Mesenteric fat pad (tissue), 1 donor: ENCODE data around the gene EEF2. TPM values are rescaled to one million over a fixed set of nuclear protein-coding genes. Genes with fewer than 3 reads are reported as not detected.
"Not testable (repeated sequence)": the region's sequence is repeated elsewhere in the genome, so short reads cannot be mapped to it uniquely, and the experiment has no call there.

Experiments used
- DNase-seq: peaks from one replicate; pipeline ENCODE4 v3.0.0-alpha.2; 2020; ENCODE audit warnings: low spot score
- microRNA-seq: library from miRNA; unstranded; fragments of <30 nt; microRNA quantifications from one replicate; pipeline ENCODE4 v1.2.0, GENCODE V29; 2020; ENCODE audit warnings: borderline number of aligned reads
- total RNA-seq: library from RNA; stranded (reverse); fragmentation: NEBNext Ultra II Directional; extraction: Animal tissue kit (Norgen Biotek cat#: 25700); gene quantifications from one replicate; pipeline ENCODE4 v1.2.1, GENCODE V29; 2021
- donor health status: DM: yes; HTN: yes; CAD: no.

EEF2 gene
- total RNA-seq, 1 donor from 2014 or later: 2,131 TPM

DNA sequence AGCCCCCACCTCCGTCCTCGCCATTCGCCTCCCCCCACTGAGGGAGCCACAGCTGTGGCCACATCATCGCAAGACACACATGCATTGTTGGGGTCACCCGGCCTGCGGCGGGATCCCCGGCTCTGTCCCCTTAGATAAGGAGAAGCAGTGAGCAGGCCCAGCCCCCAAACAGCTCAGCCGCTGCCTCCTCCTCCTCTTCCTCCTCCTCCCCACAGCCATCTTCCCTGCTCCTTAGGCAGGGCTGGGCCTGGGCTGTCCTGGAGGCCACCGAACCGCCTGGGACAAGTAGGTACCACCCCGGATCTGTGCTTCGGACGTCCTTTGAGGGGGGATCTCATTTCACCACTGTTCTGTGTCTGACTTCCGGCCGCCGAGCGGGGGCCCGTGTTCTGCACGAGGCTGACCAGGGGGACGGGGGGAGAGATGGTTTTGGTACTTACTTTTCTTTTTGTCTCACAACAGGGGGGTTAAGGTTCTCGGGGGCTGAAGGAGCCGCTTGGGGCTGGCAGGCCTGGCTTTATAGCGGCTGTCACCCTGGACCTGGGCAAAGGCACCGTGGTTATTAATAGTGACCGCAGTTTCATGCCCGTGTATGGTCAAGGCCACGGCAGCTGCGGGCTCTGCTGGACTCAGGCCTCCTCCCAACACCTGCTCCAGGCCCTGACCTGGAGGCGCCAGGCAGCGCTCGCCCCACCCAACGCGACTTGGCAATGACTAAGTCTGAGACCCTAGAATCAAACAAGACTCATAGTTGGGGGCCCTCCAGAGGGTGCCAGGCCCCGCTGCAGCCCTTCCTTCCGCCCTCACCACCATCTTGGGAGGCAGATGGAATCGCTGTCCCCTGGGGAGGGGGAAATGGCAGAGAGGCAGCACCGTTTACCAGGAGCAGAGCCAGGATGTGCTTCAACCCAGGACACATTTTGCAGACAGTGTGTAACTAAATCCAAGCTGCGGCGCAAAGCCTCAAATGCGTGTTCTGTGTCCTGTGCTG, 34.1 kb downstream of the EEF2 start:
- DNase-seq: no peak

DNA sequence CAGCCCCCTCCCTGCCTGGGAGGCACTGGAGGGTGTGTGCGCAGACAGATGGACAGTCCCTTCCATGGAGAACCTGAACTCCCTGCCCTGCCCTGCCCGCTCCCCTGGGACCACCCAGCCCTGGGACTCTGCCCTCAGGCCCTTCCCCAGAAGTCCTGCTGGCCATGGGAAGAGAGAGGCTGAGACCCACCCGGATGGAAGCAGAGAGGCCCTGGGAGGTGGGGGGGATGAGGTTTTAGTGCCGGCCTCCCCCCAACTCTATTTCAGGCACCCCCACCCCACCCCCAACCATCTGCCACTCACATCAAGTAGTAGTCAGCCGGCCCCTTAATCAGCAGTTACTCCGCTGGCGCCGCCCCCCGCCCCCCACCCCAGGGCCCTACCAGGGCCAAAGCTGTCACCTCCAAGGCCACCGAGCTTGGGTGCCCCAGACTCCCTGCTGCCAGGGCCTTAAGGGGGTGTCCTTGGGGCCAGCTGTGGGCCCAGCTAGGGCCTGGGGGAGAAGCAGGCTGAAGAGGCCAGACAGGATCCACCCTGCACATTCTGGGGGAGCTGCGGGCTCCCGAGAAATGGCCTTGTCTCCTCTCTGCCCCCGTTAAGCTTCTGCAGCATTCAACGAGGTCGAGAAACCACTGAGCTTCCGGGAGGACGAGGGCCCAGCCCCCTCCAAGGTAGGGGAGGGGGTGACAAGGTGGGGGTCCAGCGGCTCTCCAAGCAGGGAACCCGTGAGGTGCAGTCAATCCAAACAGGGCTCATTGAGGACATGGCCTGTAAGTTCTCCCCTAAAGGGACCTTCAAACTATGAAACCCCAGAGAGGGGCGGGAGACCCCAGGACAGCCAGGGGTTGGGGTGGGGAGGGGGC, 35.0 kb downstream of the EEF2 start:
- DNase-seq: no peak

DNA sequence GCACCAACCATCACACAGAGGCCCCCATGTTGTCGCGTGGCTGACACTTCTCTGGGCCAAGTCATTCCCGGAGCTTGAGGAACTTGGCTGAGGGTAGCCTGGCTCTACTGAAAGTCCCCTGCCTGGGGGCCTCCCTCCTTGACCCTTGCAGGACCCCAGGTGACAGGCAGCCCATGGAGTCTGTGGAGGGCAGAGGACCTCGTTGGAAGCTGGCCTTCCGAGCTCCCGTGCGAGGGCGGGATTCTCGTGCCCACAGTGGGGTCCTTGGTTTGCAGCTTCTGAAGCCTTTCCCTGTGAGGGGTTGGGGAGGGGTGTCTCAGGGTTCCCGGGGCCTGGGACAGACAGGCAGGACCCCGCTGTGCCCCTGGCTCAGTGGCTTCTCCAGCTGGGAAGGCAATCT, 36.0 kb downstream of the EEF2 start:
- no peak for DNase-seq

DNA sequence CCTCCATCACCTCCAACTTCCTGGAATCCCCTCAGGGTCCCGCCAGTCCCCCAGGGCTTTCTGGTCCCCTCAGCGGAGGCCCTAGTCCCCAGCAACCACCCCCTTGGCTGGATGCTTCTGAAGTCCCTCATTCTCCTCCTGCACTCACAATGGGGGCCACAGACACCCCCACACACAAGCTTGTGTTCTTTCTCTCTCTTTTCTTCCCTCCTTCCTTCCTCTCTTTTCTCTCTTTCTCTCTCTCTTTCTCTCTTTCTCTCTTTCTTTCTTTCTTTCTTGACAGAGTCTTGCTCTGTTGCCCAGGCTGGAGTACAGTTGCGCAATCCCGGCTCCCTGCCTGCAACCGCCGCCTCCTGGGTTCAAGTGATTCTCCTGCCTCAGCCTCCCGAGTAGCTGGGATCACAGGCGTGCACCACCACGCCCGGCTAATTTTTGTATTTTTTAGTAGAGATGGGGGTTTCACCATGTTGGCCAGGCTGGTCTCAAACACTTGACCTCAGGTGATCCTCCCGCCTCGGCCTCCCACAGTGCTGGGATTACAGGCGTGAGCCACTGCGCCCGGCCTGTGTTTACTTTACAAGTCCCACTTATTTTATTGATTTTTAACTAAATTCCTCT, 37.8 kb downstream of the EEF2 start:
- DNase-seq: not testable (repeated sequence)

DNA sequence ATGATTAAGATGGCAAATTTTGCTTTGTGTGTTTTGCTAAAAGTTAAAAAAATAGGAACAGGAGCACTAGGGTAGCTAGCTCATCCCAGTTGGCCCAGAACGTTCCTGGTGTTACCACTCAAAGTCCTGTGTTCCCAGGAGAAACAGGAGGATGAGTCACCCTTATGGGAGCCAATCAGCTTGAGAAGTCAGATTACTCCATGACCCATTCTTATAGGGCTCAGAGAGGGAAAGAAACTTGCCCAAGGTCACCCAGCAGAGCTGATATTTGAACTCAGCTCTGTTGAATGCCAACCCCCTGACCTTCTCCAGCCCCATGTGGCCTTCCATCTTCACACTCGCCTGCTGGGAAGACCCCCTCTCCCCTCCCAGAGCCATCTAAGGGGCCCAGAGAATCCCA, 39.4 kb downstream of the EEF2 start:
- no peak for DNase-seq

DNA sequence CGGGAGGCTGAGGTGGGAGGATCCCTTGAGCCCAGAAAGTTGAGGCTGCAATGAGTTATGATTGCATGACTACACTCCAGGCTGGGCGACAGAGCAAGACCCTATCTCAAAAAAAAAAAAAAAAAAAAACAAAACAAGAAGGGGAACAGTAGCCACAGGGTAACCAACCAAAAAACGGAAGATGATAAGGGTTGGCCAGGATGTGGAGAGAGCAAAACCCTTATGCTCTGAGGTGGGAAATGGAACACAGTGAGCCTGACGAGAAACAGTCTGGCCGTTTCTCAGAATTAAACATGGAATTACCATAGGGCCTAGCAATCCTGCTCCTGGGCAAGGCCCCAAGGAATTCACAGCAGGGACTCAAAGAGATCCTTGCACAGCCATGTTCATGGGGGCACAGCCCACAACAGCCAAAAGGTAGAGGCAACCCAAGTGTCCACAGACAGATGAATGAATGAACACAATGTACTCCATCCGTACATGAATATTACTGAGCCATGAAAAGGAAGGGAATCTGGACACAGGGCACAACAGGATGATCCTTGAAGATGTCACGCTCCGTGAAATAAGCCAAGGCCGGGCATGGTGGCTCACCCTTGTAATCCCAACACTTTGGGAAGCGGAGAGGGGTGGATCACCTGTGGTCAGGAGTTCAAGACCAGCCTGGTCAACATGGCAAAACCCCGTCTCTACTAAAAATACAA, 41.1 kb downstream of the EEF2 start:
- no peak for DNase-seq

DNA sequence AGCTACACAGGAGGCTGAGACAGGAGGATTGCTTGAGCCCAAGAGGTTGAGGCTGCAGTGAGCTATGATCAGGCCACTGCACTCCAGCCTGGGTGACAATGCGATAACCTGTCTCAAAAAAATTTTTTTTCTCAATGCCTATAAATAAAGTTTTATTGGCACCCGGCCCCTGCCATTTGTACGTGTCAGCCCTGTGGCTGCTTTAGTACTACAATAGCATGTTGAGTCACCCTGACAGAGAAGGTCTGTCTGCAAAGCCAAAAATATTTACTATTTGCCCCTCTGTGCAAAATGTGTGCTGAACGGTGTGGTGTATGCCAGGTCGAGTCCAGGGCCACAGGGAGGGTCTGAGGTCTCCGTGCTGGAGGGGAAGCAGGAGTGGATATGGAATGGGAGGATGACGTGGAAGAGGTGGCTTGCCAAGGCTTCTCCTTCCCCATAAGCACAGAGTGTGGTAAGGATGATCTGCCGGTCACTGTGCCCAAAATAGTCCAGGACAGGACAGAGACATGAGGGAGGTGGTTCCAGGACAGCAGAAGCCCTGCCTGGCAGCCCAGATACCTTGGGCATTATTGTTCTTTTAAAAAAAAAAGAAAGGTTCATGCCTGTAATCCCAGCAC, 42.4 kb downstream of the EEF2 start:
- no peak for DNase-seq

DNA sequence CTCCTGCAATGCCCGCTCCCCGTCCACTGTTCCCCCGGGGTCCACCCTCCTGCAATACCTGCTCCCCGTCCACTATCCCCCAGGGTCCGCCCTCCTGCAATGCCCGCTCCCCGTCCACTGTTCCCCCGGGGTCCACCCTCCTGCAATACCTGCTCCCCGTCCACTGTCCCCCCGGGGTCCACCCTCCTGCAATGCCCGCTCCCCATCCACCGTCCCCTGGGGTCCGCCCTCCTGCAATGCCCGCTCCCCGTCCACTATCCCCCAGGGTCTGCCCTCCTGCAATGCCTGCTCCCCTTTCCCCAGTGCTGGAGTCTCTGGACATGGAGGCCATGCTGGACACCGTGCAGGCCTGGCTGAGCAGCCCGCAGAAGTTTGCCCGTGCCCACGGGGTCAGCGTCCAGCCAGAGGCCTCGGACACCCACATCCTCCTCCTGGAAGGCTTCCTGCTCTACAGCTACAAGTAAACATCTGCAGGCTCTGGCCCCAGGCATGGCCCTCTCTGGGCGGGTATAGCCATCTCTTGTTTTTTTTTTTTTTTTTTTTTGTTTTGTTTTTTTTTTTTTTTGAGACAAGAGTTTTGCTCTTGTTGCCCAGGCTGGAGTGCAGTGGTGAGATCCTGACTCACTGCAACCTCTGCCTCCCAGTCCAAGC, 46.8 kb downstream of the EEF2 start:
- not testable (repeated sequence) for DNase-seq

DNA sequence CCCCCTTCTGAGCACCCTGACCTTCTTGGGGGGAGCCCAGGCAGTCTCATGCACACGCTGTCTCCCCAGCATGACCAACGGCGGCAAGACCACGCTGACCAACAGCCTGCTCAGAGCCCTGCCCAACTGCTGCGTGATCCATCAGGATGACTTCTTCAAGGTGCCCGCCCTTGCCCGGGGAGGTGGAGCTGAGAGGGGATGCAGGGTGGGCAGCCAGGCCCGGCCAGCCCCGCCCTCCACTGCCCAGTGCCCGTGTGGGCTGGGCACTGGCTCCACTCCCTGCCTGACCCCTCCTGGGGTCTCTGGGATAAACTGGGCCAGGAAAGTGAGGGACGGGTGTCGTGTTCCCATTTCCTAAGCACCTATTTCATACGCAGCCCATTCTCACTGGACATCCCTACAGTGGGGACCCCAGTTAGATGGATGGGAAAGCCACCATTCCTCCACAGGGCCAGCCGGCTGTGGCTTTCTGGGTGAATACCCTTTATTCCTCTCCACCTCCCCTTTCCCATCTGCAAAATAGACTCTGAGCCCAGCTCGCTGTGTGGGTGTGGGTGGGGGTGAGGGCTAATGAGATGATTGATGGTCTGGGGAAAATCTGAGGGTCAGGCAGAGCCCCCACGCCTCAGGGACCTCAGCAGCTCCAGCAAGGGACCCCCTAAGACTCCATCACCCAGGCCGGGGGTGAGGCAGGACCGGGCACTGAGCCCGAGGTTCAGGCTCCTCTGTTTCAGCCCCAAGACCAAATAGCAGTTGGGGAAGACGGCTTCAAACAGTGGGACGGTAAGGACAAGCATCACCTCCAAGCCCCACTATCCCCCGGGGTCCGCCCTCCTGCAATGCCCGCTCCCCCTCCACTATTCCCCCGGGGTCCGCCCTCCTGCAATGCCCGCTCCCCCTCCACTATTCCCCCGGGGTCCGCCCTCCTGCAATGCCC, 48.5 kb downstream of the EEF2 start:
- DNase-seq: no peak

DNA sequence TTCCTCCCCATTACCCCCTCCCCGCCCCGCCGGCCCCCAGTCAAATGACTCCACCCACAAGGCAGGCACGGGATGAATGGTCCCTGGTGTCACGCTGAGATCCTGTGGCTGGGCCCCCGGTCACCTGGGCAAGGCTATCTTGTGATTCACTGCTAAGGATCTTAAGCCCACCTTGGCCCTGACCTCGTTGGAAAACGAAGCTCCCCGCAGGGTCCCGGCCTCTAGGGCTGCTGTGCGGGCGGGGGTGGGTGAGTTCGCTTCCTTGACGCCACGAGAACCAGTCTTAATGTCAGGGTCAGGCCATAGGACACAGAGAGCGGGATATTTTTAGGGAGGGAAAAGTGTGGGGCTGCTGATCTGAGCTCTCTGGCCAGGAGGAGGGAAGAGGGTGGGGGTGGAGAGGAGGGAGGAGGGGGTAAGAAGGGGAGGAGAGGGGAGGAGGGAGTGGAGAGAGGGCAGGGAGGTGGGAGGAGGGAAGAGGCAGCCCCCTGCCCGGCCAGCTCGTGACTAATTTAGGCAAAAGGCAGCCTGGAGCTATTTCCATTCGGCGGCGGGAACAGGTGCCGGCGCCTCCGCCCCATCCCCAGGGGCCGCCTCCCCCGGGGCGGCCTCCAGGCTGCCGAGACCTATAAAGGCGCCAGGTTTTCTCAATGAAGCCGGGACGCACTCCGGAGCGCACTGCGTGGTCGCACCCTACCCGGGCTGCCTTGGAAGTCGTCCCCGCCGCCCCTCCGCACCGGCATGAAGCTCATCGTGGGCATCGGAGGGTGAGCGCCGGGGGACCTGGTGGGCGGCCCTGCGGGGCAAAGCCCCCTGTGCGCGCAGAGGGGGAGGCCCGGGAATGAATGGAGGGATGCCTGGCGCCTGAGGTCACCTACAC, 52.1 kb downstream of the EEF2 start, which contains the start of gene NMRK2:
Gene NMRK2 (plus strand): TSS at position 139 of the 880 bp plus-strand sequence. CDS start 603 bp downstream, at position 742.
- no peak for DNase-seq

DNA sequence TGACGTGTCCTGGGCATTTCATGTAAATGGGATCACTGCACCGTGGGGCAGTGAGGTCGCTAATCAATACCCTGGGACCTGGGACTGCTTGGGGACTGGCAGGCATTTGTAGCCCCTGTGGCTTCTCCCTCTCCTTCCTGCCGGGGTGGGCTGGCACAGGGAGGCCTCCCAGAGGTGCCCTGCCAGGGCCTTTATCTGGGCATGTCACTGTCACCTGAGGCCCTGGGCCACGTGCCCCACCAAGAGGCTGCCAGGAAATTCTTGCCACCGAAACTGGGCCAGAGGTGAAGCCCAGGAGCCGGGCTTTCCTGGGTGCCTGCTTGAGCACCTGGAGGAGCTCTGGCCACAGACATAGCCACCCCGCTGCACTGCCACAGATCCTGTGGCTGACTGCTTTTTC, 54.2 kb downstream of the EEF2 start:
- no peak for DNase-seq

Small RNAs within 50 kb of the gene (microRNA-seq; reads per million reads assigned to microRNA genes)
- gene MIR637: not detected

Other genes starting within 250 kb of the EEF2 start
- gene APBA3, start 223.8 kb downstream of the EEF2 start, total RNA-seq: 12.1 TPM
- gene MRPL54, start 222.8 kb downstream of the EEF2 start, total RNA-seq: 72.7 TPM
- gene RAX2, start 213.2 kb downstream of the EEF2 start, total RNA-seq: not detected
- gene MATK, start 199.1 kb downstream of the EEF2 start, total RNA-seq: 3.3 TPM
- gene ZFR2, start 116.4 kb downstream of the EEF2 start, total RNA-seq: not detected
- gene ATCAY, start 104.8 kb downstream of the EEF2 start, total RNA-seq: not detected
- gene NMRK2, start 52.4 kb downstream of the EEF2 start, total RNA-seq: not detected
- gene DAPK3, start 14.4 kb downstream of the EEF2 start, total RNA-seq: 56.5 TPM
- gene PIAS4, start 22.3 kb upstream of the EEF2 start, total RNA-seq: 17.9 TPM
- gene ZBTB7A, start 81.4 kb upstream of the EEF2 start, total RNA-seq: 51.2 TPM
- gene MAP2K2, start 138.7 kb upstream of the EEF2 start, total RNA-seq: 110 TPM
- gene CREB3L3, start 168.2 kb upstream of the EEF2 start, total RNA-seq: 1.00 TPM
- gene SIRT6, start 197.1 kb upstream of the EEF2 start, total RNA-seq: 20.7 TPM
- 1.4 TPM for gene ANKRD24, start 197.2 kb upstream of the EEF2 start, total RNA-seq
- 5.8 TPM for gene EBI3, start 244.1 kb upstream of the EEF2 start, total RNA-seq